Hematopoietic multipotent progenitor cell treated with erythropoietin and hydrocortisone succinate and interleukin-3 and kit ligand, for 15 days (in vitro differentiated cells): Measurements from ENCODE around the gene PBX3.

ENCODE experiments used
- DNase-seq: peaks from one replicate; pipeline ENCODE4 v3.0.0-alpha.2; 2015; ENCODE audit warnings: low spot score

PBX3 gene

DNA sequence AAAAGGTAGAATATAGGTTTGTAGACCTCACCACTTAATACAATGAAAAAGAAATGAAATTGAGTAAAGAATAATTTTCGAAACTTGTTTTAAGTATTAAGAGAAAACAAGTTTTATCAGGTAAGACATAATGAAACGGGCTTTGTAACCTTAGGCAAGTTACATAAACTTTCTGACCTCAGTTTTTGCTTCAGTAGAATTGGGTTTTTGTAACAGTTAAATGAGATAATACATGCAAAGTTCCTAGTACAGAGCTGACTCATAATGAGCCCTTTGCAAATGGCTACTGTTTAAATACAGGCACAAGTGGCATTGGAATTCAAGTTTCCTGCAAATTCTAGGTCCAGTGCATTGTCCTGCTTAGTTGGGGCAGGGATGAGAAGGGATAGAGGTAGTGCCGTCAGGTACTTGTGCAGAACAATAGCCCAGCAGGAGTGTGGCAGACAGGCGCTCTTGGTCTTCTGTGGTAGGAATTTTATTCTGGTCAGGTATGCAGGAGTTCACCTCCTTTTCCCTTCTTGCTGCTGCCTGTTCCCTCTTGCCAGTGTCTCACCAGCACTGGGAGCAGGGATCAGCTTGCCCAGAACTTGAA, 203.8 kb downstream of the PBX3 start:
- no peak for DNase-seq

DNA sequence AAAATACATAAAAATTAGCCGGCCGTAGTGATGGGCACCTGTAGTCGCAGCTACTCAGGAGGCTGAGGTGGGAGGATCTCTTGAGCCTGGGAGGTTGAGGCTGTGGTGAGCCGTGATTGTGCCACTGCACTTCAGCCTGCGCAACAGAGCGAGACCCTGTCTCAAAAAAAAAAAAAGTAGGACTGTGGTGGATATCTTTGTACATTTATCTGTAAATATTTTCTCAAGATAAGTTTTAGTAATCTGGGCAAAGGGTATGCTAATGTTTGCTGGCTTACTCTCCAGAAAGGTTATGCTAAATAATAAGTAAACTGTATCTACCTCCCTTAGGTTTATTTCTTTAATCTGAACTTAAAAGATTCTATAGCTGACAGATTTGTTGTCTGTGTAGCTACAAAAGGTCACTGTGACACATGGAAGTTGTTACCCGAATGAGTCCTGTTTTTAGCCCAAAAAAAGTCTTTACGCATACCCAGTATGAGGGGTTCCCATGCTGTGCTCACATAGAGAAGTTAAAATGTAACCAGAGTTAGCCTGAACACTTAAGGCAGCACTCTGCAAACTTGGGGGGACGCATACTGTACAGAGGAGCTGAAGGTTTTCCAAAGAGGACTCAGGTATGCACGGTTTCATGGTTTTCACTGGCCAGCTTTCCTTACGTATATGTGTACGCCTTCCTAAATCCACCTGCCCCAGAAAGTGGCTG, 206.3 kb downstream of the PBX3 start:
- no peak for DNase-seq

DNA sequence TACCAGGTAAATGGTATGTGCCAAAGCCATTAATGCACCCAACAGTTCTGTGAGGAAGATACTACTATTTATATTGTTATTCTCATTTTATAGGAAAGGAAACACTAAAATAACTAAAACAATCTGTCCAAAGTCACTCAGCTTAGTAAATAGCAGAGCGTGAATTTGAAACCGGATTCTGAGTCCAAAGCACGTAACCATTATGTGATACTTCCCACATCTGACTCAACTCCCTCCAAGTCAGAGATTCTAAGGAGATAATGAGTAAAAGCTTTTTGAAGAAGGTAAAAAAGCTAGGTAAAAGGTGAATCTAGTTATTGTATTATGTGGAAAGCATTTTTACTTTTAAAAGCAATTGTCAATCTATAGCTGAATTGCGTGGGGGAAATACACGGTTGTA, 208.9 kb downstream of the PBX3 start:
- no peak for DNase-seq

DNA sequence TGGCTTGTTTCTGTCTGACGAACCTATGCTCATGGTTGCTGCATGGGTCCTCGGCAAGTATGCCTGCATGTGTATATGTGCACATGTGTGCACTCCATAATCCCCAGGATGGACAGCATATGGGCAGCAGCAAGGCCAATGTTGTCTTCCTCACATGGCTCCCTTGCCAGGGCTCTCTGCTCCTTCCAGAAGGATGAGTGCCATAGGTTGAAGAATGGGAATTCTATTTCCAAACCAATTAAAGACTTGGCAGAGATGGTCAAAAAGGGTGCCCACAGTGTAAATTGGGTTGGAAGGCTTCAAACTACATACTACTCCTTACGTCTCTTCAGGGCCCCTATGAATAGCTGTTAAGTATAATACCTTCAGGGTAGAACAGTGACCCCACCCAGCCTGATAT, 212.1 kb downstream of the PBX3 start:
- DNase-seq = no peak

DNA sequence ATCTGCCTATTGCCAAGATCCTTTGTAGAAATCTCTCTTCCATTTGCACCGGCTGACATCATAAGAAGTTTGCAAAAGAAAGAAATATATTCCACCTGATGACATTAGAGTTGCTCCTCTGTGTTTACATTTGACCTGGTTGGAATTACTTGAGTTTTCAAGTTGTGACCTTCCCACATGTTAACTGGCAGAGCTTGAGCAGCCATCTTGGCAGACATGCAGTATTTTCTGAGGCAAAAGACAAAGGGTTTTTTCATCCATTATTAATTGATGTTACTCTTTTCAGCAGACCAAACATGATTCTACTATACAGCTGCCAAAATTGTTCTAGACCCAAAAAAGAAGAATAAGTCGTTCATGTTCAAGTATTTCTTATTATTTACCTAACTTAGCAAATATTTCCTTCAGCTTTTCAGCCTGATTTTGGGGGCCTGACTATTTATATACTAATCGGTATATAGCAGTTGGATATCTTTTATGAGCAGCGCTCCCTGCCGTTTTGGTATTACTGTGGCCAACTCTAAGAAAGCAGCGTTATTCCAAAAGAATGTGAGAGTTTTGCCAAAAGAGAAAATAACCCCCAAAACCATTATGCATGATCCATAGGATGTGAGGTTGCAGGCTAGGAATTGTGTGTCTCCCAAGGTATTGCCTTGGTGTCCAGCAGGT, 212.9 kb downstream of the PBX3 start:
- no peak for DNase-seq

DNA sequence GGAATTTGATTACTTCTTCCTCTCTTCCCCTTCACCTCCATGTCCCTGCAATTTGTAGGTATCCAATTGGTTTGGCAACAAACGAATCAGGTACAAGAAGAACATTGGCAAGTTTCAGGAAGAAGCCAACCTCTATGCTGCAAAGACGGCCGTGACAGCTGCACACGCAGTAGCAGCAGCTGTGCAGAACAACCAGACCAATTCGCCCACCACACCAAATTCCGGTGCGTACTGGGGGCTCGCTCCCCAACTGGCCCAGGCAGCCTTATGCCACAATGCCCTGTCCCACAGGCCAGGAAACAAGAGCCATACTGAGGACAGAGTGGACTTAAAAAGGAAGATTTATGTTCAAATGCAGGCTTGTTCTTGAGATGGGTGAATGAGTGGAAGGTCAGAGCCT, 213.5 kb downstream of the PBX3 start:
- DNase-seq = no peak

DNA sequence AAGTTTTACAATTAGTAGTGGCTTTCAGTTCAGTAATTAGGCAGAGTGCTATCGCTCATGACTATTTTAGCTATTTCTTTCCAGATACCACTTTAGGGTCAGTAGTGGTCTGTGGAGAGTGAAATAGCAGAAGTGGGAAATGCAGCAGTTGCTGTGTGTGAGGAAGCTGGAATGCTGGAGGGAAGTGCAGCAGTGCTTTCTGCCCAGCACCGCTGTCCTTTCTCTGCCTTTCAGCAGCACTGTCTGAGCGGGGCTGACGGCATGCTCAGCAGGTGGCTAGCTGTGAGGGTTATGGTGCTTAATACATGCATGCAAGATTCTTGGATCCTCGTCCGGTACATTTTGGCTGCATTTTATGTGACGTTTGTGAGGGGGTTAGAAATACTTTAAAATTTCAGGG, 213.9 kb downstream of the PBX3 start:
- DNase-seq = no peak

DNA sequence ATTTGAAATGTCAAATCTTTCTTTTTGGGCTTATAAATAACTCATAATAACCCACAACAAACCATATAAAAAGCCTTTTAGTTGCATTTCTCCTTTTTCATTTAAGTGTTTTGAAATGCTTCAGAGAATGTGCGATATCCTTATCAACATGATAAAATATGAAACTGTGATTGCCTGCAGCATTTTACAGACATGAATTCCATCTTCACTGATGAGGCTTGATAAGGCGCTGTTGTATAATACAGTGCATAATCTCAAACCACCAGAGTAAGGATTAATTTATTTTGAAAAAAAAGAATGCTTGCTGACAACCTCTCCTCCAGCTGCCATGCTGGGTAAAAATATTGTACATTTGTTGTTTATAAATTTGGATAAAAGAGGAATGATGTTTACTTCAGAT, 216.8 kb downstream of the PBX3 start:
- no peak for DNase-seq

DNA sequence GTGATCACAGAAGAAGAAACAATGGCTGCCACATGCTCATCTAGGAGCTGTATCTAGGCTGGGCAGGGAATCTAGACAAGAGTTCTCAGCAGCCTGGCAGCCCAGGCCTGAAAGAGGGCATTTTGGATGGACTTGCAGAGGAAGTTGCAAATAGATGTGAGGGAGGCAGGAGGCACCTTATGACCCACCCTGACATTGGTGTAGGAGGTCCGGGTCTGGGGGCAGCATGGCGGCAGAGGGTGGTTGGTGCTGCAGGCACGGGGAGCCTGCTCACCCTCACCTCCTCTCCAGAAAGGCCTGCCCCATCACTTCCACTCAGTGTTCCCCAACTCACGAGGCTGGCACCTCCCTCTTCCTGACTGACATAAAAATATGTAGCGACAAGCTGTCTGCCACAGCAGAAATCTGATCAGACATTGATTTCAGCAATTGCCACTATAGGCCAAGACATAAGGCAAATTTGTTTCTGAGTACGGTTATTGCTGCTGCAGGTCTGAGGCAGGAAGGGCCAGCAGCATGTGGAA, 217.6 kb downstream of the PBX3 start:
- DNase-seq = no peak

DNA sequence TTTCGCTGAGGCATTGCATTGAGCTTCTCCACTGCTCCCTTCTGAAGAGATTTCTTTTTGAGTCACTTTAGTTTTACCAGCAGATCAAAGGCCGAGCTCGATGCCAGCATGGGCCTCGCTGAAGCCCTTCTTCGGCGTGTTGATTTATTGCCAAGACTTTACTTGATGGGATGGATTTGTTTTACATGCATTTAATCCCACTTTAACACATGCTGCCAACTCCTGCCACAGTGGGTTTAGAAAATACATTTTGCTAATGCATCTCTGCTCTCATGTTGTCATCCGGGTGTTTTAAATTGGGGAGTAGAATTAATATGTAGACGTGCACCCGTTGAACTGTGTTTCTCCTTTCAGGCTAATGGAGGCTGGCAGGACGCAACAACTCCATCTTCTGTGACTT, 218.3 kb downstream of the PBX3 start:
- DNase-seq = no peak

DNA sequence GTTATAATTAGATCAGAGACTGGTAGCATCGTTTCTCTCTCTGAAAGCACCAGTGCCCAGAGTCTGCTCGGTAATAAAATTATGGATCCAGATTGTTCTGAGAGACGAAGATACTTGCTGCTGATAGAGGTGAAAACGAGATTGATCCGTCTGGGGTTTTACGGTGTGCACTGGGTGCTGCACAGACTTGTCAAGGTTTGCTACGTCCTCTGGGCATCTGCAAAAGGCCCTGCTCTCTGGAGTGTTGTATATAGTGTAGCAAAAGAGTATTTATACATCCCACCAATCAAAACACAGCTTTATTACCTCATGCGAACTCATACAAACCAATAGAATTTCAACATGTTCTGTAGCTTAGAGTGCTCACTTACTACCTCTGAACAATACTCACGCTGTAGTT, 219.3 kb downstream of the PBX3 start:
- no peak for DNase-seq

DNA sequence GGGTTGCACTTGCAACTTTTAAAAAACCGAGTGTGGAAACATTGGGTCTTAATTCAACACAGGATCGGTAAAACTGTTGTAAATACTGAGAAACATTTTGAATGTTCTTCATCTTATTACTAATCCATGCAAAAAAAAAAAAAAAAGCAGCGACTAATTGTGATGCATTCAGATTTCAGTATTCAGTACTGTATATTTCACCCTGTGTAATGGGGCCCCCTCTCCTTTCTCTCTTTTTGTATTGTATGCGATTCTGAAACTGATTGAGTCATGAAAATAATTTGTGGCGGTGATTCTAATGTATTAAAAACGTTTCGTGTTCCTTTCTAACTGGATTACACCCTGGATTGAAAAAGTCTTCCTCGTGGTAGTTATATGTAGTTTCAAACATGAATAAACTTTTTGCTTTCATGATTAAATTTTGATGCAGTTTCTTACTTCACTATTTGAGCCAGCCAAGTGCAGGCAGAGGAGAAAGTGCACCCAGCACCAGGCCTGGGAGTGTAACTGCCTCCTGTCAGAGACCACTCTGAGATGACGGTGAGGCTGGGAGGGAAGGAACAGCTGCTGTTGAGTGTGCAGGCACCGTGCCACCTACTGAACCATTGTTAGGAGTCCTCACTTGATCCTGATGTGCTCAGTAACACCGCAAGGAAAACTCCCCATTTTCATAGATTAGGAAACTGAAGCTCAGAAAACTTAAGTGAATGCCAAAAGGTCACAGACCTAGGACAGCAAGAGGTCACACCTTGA, 220.0 kb downstream of the PBX3 start:
- DNase-seq = no peak

DNA sequence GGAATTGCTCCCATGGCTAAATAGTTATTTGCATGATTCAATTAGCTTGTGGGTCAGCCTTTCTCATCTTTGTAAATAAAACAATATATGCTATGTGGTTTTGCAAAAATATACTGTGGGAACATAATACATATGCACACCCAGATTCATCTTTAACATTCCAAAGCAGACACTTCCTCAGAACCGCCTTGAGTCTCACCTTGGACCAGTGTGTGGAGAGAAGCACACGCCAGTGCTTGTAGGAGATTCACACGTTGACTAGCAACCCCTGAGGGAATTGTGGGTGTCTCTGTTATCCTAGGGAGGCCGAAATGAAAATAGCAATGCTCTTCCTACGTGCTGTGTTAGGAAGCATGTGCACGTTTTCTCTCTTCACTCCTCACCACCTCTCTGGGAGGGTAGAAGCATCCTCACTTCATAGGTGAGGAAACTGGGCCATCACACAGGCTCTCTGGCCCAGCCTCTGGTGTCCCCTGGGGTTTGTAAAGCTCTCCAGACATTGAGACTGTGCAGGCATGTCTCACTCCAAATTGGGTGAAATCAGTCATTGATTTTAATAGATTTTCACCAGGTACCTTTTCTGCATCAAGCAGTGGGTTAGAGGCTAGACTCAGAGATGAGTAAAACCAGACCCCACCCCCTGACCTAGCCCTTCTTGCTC, 221.7 kb downstream of the PBX3 start:
- no peak for DNase-seq

DNA sequence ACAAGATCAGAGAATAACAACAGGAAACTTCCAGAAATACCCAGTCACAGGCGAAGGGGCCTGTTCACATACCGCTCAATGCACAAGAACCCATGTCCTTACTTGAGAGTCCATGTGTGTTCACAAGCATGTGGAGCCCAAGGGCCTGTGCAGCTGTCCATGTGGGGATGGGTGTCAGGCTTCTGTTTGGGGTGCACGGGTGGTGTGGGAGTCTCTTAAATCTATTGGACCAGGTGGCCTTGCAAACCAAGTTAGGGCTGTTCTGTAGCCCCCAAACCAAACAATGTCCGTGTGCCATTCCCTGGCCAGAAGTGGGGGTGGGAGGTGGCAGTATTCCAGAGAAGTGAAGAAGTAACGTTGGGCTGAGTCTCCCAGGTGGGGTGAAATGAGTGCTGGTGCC, 222.3 kb downstream of the PBX3 start:
- no peak for DNase-seq

DNA sequence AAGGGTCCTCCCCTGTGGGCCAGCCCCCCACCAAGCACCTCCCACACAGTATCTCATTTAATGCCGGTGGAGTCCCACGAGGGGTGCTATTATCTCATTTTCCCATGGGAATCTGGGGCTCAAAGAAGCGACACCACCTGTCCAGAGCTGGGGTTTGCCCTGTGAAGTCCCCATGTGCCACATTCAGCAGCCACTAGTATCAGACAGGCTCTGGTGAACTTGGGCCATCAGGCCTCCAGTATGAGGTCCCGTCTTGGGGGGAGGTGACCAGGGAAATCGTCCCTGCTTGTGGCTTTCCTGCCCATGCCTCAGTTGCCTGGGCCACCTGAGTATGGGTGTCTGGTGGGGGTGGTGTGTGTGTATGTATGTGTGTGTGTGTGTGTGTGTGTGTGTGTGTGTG, 222.7 kb downstream of the PBX3 start:
- DNase-seq = no peak

DNA sequence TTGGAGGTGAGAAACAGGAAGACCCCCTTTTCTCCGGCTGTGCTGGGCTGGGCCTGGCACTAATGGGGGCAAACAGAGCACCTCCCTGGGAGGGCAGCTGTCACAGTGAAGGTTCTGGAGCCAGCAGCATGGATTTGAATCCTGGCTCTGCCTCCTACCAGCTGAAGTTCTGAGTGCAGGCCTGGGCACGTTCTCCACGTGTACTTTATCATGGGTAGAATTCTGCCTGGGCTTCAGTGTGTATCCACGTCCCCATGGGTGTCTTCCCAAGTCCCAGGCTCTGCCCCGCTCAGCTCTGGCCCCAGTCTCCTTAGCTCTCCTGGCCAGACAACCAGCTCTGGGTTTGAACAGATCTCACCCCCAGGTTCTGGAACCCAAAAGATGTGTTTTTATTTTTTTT, 223.2 kb downstream of the PBX3 start:
- no peak for DNase-seq

DNA sequence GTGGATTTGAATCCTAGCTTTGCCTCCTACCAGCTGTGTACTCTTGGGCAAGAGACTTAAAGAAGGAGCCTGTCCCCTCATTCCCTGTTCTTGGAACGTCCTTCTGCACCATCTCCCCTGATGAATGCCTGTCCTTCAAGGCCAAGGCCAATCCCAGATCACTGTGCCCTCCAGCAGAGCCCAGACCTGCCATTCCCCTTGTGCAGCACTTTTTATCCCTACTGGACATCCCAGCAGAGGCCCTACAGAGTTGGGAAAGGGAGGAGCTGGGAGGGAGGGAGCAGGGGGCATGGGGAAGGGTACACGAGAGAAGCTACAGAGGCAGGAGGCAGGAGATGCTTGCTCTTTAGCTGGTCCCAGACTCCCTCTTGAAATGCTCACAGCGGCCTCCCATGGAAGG, 223.9 kb downstream of the PBX3 start:
- no peak for DNase-seq

DNA sequence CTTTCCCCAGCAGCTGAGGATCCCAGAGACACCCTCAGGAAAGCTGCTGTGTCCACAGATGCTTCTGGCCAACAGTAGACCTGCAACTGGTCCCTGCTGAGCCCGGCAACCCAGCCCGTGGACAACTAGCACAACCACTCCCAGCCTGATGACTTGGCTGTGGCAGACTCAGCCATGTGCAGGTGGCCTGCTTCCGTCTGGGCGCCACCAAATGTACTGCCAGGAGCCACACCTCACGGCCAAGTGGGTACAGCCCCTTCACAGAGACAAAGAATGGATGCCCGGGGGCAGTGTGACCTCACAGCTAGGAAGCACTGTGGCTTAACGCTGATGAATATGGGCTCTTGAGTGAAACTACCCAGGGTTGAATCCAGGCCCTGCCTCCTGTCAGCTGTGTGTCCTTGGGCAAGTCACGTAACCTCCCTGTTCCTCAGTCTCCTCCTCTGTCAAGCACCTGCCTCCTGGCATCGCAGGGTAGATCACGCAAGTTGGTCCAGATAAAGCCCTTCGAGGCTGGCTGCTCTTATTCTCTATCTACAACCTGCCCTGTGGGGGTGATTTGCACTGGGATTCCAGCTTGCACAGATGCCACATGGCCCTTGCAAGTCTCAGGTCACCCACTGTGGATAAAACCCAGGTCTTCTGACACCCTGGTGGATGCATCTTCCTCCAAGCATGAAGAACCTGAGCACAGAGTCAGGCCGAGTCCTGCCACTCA, 225.0 kb downstream of the PBX3 start:
- DNase-seq = no peak

DNA sequence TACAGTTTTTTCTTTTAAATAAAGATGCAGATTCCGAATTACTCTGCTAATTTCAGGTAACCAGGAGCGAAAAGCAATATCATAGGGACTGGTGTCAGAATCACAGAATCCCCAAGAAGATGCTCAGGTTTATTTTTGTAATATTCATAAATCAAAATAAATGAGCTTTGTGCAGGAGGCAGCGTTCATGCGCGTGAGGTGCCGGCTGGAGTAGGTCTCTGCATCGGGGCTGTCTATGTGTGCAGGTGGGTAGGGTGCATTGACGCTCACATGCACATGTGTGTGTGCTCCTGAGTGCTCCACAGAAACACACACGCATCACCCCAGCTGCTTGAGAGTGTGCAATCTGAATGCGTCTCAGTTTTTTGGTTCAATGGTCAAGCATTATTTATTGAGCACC, 226.4 kb downstream of the PBX3 start:
- no peak for DNase-seq

DNA sequence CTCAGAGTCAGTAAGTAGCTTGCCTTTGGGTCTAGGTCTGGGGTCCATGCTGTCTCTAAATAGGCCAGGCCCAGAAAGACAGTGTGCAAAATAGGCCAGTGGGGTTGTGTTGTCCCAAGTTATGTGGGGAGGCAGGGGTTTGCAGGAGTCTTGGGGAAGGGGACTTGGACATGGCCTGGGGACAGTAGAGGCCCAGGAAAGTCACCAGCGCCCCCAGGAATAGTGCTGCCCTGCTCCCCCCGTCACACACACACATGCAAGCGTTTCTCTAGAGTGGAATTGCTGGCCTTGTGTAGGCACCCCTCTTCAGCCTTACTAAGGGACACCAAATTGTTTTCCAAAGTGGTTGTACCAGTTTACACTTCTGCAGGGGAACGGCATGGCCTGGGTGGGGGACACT, 227.5 kb downstream of the PBX3 start:
- DNase-seq = no peak

DNA sequence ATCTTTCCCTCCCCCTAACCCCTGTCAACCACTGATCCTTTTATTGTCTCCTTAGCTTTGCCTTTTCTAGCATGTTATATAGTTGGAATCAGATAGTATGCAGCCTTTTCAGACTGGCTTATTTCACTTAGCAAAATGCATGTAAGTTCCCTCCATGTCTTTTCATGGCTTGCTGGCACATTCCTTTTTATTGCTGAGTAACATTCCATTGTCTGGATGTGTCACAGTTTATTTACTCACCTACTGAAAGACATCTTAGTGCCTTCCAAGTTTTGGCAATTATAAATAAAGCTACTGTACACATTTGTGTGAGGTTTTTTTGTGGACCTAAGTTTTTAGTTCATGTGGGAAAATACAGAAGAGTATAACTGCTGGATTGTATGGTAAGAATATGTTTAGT, 230.1 kb downstream of the PBX3 start:
- DNase-seq = no peak

DNA sequence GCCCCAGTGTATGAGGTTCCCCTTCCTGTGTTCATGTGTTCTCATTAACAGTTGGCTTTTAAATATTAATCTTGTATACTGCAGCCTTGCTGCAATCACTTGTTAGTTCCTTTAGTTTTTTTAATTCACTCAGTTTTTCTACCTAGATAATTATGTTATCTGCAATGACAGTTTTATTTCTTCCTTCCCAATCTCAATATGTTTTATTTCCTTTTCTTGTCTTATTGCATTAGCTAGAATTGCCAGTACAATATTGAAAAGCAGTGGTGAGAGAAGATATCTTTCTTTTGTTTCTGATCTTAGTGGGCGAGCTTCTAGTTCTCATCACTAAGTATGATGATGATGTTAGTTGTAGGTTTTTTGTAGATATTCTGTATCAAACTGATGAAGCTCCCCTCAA, 232.2 kb downstream of the PBX3 start:
- DNase-seq = no peak
